ENCODE measurements around the gene RBM47.

GRCh38 chr4:40619600-40619999 lies 10.1 kb downstream of the RBM47 start:
- TF ChIP-seq FEZF1 (tag by site-specific recombination; IDR thresholded peaks at IDR 0.05) (no peak), CTCF (tag by site-specific recombination; IDR thresholded peaks at IDR 0.05) (no peak), ZNF221 (tag by site-specific recombination; IDR thresholded peaks at IDR 0.05; ENCODE audit: borderline replicate concordance) (no peak), ZNF747 (tag by site-specific recombination; IDR thresholded peaks at IDR 0.05) (no peak)
